Measurements from ENCODE around the gene ADGRG2. TPM values are rescaled to one million over a fixed set of nuclear protein-coding genes. Genes with fewer than 3 reads are reported as not detected.

The ADGRG2 gene
- total and polyA plus RNA-seq, 2 of the 13 experiments (the other 11 are each of a cell fraction or from before 2014, with no cell fraction given) = not detected

GRCh38 chrX:18984381-18985185 is 137.7 kb downstream of the ADGRG2 start (continued):
- TF ChIP-seq PHF8 (CRISPR knock-in tag; IDR thresholded peaks at IDR 0.05) = peak; percentile 44; the same call in 1 of the 2 replicates
- 0 out of 2 replicates have a peak, but pooled peaks have one; percentile 11 for TF ChIP-seq ZNF441 (CRISPR knock-in tag; IDR thresholded peaks at IDR 0.05; ENCODE audit: borderline replicate concordance)
- no peak for TF ChIP-seq ZBTB3 (CRISPR knock-in tag; IDR thresholded peaks at IDR 0.05; ENCODE audit: borderline replicate concordance, low read depth)
- peak; percentile 12 for TF ChIP-seq TEAD3 (CRISPR knock-in tag; optimal IDR thresholded peaks at IDR 0.05; ENCODE audit: borderline replicate concordance)
- TF ChIP-seq FOXP1 (IDR thresholded peaks at IDR 0.05) = no peak
- no peak for TF ChIP-seq FOXP1 (CRISPR knock-in tag; IDR thresholded peaks at IDR 0.05)
- TF ChIP-seq IRF2 (CRISPR knock-in tag; IDR thresholded peaks at IDR 0.05) = no peak
- no peak for TF ChIP-seq PCBP1 (IDR thresholded peaks at IDR 0.05; ENCODE audit: borderline replicate concordance, low read depth, low read length)
- TF ChIP-seq MYC (CRISPR knock-in tag; IDR thresholded peaks at IDR 0.05; ENCODE audit: borderline replicate concordance) = peak; percentile 15; the same call in 1 of the 2 replicates
- no peak for TF ChIP-seq REXO4 (CRISPR knock-in tag; IDR thresholded peaks at IDR 0.05; ENCODE audit: borderline replicate concordance)
- TF ChIP-seq ZFP36L2 (CRISPR knock-in tag; IDR thresholded peaks at IDR 0.05) = no peak
- peak; percentile 32; the same call in 1 of the 2 replicates for TF ChIP-seq MEIS2 (CRISPR knock-in tag; IDR thresholded peaks at IDR 0.05)
- TF ChIP-seq CBFB (CRISPR knock-in tag; IDR thresholded peaks at IDR 0.05) = no peak

- H4K20me1 ChIP-seq (ENCODE audit: insufficient read depth, low read length) = no peaks in the 10 kb centered on the region
- DNase-seq (ENCODE audit: low spot score) = peak; percentile 29
- ATAC-seq = peak; percentile 82
- H3K4me1 ChIP-seq (ENCODE audit: insufficient read depth, low read length) = peaks cover 28% of the 10 kb centered on the region
- peak; percentile 32 for FAIRE-seq
- H3K9ac ChIP-seq (ENCODE audit: insufficient read depth, low read depth, low read length) = peak within 1 kb of the TSS; percentile 80
- intact Hi-C loops (cut with micrococcal nuclease; ENCODE audit: unreplicated experiment) (no loop called here), in situ Hi-C loops (cut with HindIII; ENCODE audit: extremely low pct_ligation_motif_present, low pct_unique_long_range_greater_than_20kb) (no loop called here)
- no CpG with 5 or more reads among the region's 64 CpGs for WGBS (ENCODE audit: low lambda C conversion rate)
- BruUV-seq (replicated peaks) = no TSS peak
- H3K4me2 ChIP-seq (ENCODE audit: low read depth, low read length) = peak within 1 kb of the TSS; percentile 77
- peaks cover 0 to 3% of the 10 kb centered on the region in 2 experiments; a peak in 1 of 5 replicates for H3K36me3 ChIP-seq (replicated peaks in 1 of 2; ENCODE audit: control insufficient read depth in 1 of 2, insufficient read depth in 2 of 2, low read length in 2 of 2)
- peak within 1 kb of the TSS; percentile 75 to 82 (median 80) for H3K4me3 ChIP-seq (replicated peaks in 1 of 3; ENCODE audit: insufficient read depth in 1 of 3, low read depth in 2 of 3, low read length in 3 of 3)
- H2AFZ ChIP-seq (ENCODE audit: low read length) = no peak within 1 kb of the TSS
- ChIA-PET CTCF (ENCODE audit: low intra/inter-chr PET ratio, low total read pairs) (no interaction called here), POLR2A (interaction anchor here (1.0 to 1.7 kb wide), 6 partner anchors 9 to 582 kb away, joined by 3 to 6 read pairs (median 4); no protein-coding TSS in a partner anchor)
- no peaks in the 10 kb centered on the region for H3K27me3 ChIP-seq (ENCODE audit: control insufficient read depth in 1 of 2, insufficient read depth in 2 of 2, low read length in 2 of 2)
- H3K27ac ChIP-seq (ENCODE audit: extremely low read length, insufficient read depth, low read length) = peak within 1 kb of the TSS; percentile 95
- peaks cover 44% of the 10 kb centered on the region for H3K79me2 ChIP-seq (ENCODE audit: insufficient read depth, low read length)
- no peaks in the 10 kb centered on the region for H3K9me3 ChIP-seq (ENCODE audit: low read length)
- TF ChIP-seq PHF8 (CRISPR knock-in tag; IDR thresholded peaks at IDR 0.05) = peak; percentile 56
- no peak for TF ChIP-seq ZNF770 (CRISPR knock-in tag; IDR thresholded peaks at IDR 0.05)
- TF ChIP-seq SNAPC4 (CRISPR knock-in tag; IDR thresholded peaks at IDR 0.05) = no peak
These were observed 138.4 kb downstream of the ADGRG2 start, which contains the start of gene PHKA2 for GRCh38 chrX:18983666-18984380. TSS of gene PHKA2 (minus strand) at chrX:18984114. CDS start at chrX:18983932, 182 bp downstream.

Measured in HepG2 (cell line).